Left ventricle myocardium superior (tissue), 1 donor: ENCODE data around the gene RPL19. TPM values are rescaled to one million over a fixed set of nuclear protein-coding genes. Genes with fewer than 3 reads are reported as not detected.

Experiments
- ATAC-seq: fragments of 200-7000 bp; cut with Tn5 transposase; one replicate; pipeline ENCODE4 v1.9.1; 2020; ENCODE audit warnings: mild to moderate bottlenecking, moderate library complexity
- DNase-seq: peaks from one replicate; pipeline ENCODE4 v3.0.0-alpha.2; 2020
- intact Hi-C: fragments of 100-400 bp; cut with micrococcal nuclease; formaldehyde crosslinking; loops from one replicate; pipeline ENCODE4 v1.11.0; 2022
- total RNA-seq: library from RNA; stranded (reverse); fragmentation: NEBNext Ultra II Directional; extraction: Animal tissue kit (Norgen Biotek cat#: 25700); gene quantifications from one replicate; pipeline ENCODE4 v1.2.1, GENCODE V29; 2021
- donor health status: DM: no; HTN: yes; CAD: no; lungs with severe emphysema.

RPL19 gene
- total RNA-seq, 1 donor from 2014 or later, result 992 TPM

GRCh38 chr17:39194985-39195524 is 5.0 kb upstream of the RPL19 start:
- ATAC-seq (no peak), DNase-seq (no peak)
- intact Hi-C loops, result no loop called here

- no peak for ATAC-seq
- no peak for DNase-seq
- intact Hi-C loops, result no loop called here
Measured at GRCh38 chr17:39195568-39196160, 4.4 kb upstream of the RPL19 start.

- intact Hi-C loops, result no loop called here
- DNase-seq (no peak), ATAC-seq (no peak)
Measured at GRCh38 chr17:39196241-39196807, 3.8 kb upstream of the RPL19 start.

GRCh38 chr17:39196808-39197291 is 3.2 kb upstream of the RPL19 start:
- DNase-seq, result no peak
- ATAC-seq, result no peak
- intact Hi-C loops, result no loop called here

GRCh38 chr17:39197380-39198185 is 2.5 kb upstream of the RPL19 start, which contains the start of gene CACNB1:
CACNB1 (minus strand) TSS chr17:39197669; CDS start chr17:39197495, 174 bp downstream.
- ATAC-seq (peak; percentile 75), DNase-seq (peak; percentile 87)
- intact Hi-C loops, result no loop called here

GRCh38 chr17:39198186-39198566 is 1.9 kb upstream of the RPL19 start:
- intact Hi-C loops, result no loop called here
- ATAC-seq, result no peak
- DNase-seq, result no peak

GRCh38 chr17:39199820-39200069 is 338 bp upstream of the RPL19 start:
- intact Hi-C loops, result no loop called here
- DNase-seq (peak; percentile 88), ATAC-seq (peak; percentile 82)

GRCh38 chr17:39200957-39201510 is 951 bp downstream of the RPL19 start:
- ATAC-seq (no peak), DNase-seq (no peak)
- intact Hi-C loops, result no loop called here

- no peak for ATAC-seq
- intact Hi-C loops, result no loop called here
- no peak for DNase-seq
Measured at GRCh38 chr17:39204245-39204644, 4.2 kb downstream of the RPL19 start.

GRCh38 chr17:39205112-39205526 is 5.0 kb downstream of the RPL19 start:
- no peak for ATAC-seq

GRCh38 chr17:39208136-39208535 is 8.1 kb downstream of the RPL19 start:
- intact Hi-C loops, result no loop called here
- DNase-seq (no peak), ATAC-seq (no peak)

More at GRCh38 chr17:39205112-39205526, 5.0 kb downstream of the RPL19 start:
- DNase-seq, result no peak
- intact Hi-C loops, result no loop called here

- intact Hi-C loops, result no loop called here
- ATAC-seq (peak; percentile 8), DNase-seq (peak; percentile 61)
Measured at GRCh38 chr17:39208893-39209292, 8.8 kb downstream of the RPL19 start.

- intact Hi-C loops, result no loop called here
- peak; percentile 84 for DNase-seq
- peak; percentile 84 for ATAC-seq
Measured at GRCh38 chr17:39209317-39210092, 9.4 kb downstream of the RPL19 start.

- DNase-seq, result no peak
- intact Hi-C loops, result no loop called here
- ATAC-seq, result no peak
Measured at GRCh38 chr17:39210093-39210434, 10.0 kb downstream of the RPL19 start.

- intact Hi-C loops, result no loop called here
- DNase-seq (no peak), ATAC-seq (no peak)
Measured at GRCh38 chr17:39212195-39212810, 12.2 kb downstream of the RPL19 start.

- intact Hi-C loops, result no loop called here
- ATAC-seq (peak; percentile 18), DNase-seq (no peak)
Measured at GRCh38 chr17:39212841-39213480, 12.9 kb downstream of the RPL19 start.

- no peak for ATAC-seq
- intact Hi-C loops, result no loop called here
- no peak for DNase-seq
Measured at GRCh38 chr17:39213852-39214251, 13.8 kb downstream of the RPL19 start.

- ATAC-seq, result no peak
Measured at GRCh38 chr17:39217734-39218369, 17.8 kb downstream of the RPL19 start.

More at GRCh38 chr17:39217734-39218369, 17.8 kb downstream of the RPL19 start:
- no peak for DNase-seq
- intact Hi-C loops, result no loop called here
